Stimulated activated naive CD8-positive, alpha-beta T cell treated with anti-CD3 and anti-CD28 coated beads, Interleukin-15, amount 100 ng/mL, for 72 hours (primary cell): ENCODE data around the gene NDUFS6.
A peak's percentile ranks its signal among the peaks of the same experiment; 100 is the strongest.

Source experiments
- ATAC-seq: fragments of 150-1000 bp; cut with Tn5 transposase; 2 replicates; pipeline ENCODE4 v1.10.0; 2021; ENCODE audit warnings: mild to moderate bottlenecking, moderate library complexity
- DNase-seq, 2 donors: peaks; one replicate each; pipeline ENCODE4 v3.0.0; 2021 to 2022
- H3K27ac Mint-ChIP-seq, 2 donors: one replicate each; pipeline ENCODE4 v1.8.0; 2022; ENCODE audit warnings: mild to moderate bottlenecking in 2 of 2, mixed read lengths in 2 of 2, moderate library complexity in 2 of 2
- H3K27me3 Mint-ChIP-seq: one replicate; pipeline ENCODE4 v1.8.0; 2022; ENCODE audit warnings: mixed read lengths
- H3K4me1 Mint-ChIP-seq: one replicate; pipeline ENCODE4 v1.8.0; 2022; ENCODE audit warnings: mild to moderate bottlenecking, mixed read lengths
- H3K4me3 Mint-ChIP-seq, 2 donors: one replicate each; pipeline ENCODE4 v1.8.0; 2022; ENCODE audit warnings: mild to moderate bottlenecking in 2 of 2, mixed read lengths in 2 of 2, moderate library complexity in 1 of 2
- H3K9me3 Mint-ChIP-seq, 2 donors: one replicate each; pipeline ENCODE4 v1.8.0; 2022; ENCODE audit warnings: mixed read lengths in 2 of 2

NDUFS6 gene

GRCh38 chr5:1823381-1824034 lies 22.3 kb downstream of the NDUFS6 start:
- no peak for DNase-seq
- H3K27ac Mint-ChIP-seq: no peak overlapping the region
- H3K27me3 Mint-ChIP-seq: no peaks in the 10 kb centered on the region
- no peak overlapping the region for H3K4me3 Mint-ChIP-seq
- peaks cover 7% of the 10 kb centered on the region for H3K4me1 Mint-ChIP-seq
- ATAC-seq: no peak
- no peaks in the 10 kb centered on the region for H3K9me3 Mint-ChIP-seq

DNA sequence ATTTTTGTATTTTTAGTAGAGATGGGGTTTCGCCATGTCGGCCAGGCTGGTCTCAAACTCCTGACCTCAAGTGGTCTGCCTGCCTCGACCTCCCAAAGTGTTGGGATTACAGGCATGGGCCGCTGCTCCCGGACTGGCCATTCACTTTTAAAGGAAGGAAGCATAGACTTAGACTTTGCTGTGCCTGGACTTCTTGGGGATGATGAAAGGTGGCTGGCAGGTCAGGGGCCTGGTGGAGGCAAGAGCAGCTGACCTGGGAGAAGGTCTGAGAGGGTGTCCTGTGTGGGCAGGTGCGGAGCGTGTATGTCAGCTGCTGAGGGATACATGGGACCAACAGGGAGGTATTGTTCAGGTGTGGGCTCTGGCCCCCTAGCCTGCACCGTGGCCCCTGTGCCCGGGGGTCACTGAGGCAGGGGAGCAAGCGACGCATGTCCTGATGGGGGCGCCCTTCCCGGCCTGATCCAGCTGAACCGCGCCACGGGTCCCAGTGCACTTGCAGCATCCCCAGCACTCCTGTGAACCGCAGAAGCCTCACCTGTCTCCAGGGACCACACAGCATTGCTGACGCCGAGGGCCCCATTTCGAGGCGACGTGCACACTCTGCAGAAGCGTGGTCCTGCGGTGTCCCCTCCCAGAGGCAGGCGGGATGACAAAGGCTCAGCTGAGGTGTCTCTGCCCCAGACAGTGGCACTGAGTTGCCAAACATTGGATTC lies 23.1 kb downstream of the NDUFS6 start:
- no peaks in the 10 kb centered on the region for H3K27me3 Mint-ChIP-seq
- H3K27ac Mint-ChIP-seq: no peak overlapping the region
- H3K4me3 Mint-ChIP-seq: peak overlapping the region in 1 of 2 donors; percentile 9
- no peak for ATAC-seq
- DNase-seq: no peak
- H3K4me1 Mint-ChIP-seq: peaks cover 7% of the 10 kb centered on the region
- no peaks in the 10 kb centered on the region for H3K9me3 Mint-ChIP-seq

- H3K27ac Mint-ChIP-seq: no peak overlapping the region
- no peaks in the 10 kb centered on the region for H3K27me3 Mint-ChIP-seq
- DNase-seq (no peak), ATAC-seq (no peak)
- H3K4me1 Mint-ChIP-seq: peaks cover 7% of the 10 kb centered on the region
- H3K4me3 Mint-ChIP-seq: no peak overlapping the region
- no peaks in the 10 kb centered on the region for H3K9me3 Mint-ChIP-seq
Observed at GRCh38 chr5:1824903-1825841, 24.0 kb downstream of the NDUFS6 start.

DNA sequence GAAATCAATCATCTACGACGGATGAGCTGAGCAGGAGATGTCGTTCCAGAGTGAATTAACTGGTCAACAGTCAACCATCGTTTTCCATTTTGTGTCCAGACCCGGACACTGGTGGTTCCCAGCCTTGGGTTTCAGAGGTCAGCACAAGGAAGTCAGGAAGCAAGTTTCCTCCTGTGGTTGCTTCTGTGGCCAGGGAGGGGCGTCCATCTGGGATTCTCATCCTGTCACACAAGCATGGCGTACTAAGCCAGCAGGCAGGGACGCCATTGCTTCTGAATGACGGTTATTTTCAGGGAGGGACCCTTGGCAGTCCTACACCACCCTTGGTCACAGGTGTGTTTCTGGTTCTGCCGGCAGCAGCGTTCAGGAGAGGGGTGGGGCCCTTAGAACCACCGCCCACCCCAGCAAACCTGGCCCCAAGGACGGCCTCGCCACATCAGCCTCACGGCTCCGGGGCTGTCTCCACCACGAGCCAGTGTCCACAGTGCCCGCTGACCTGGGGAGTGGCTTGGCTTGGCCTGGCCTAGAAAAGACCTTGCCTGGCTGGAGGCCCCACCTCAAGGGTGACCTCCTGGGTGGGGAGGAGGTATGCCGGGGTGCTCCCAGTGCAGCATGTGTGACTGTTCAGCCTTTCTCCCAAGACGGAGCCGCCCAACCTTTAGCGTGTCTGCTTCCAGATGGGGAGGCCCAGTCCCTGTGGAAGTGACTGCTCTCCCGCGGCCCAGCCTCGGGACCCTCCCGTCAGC lies 25.2 kb downstream of the NDUFS6 start:
- Mint-ChIP-seq H3K27ac (no peak overlapping the region), H3K4me3 (no peak overlapping the region), H3K27me3 (no peaks in the 10 kb centered on the region), H3K9me3 (no peaks in the 10 kb centered on the region), H3K4me1 (peaks cover 7% of the 10 kb centered on the region)
- ATAC-seq (peak; percentile 15), DNase-seq (no peak)

- Mint-ChIP-seq H3K9me3 (no peaks in the 10 kb centered on the region), H3K4me3 (peak overlapping the region in 1 of 2 donors; percentile 39), H3K27ac (peak overlapping the region in 1 of 2 donors; percentile 66), H3K27me3 (peaks cover 7% of the 10 kb centered on the region), H3K4me1 (peaks cover 7% of the 10 kb centered on the region)
- no peak for ATAC-seq
- no peak for DNase-seq
Observed at GRCh38 chr5:1827025-1827885, 26.0 kb downstream of the NDUFS6 start.

- H3K27ac Mint-ChIP-seq: no peak overlapping the region
- ATAC-seq (peak; percentile 31), DNase-seq (no peak)
- H3K4me1 Mint-ChIP-seq: peaks cover 7% of the 10 kb centered on the region
- H3K4me3 Mint-ChIP-seq: peak overlapping the region in 1 of 2 donors; percentile 29
- H3K27me3 Mint-ChIP-seq: peaks cover 12% of the 10 kb centered on the region
- H3K9me3 Mint-ChIP-seq: no peaks in the 10 kb centered on the region
Observed at GRCh38 chr5:1827886-1828397, 26.7 kb downstream of the NDUFS6 start.

- ATAC-seq: no peak
- H3K4me1 Mint-ChIP-seq: peaks cover 7% of the 10 kb centered on the region
- DNase-seq: no peak
- peaks cover 31% of the 10 kb centered on the region for H3K27me3 Mint-ChIP-seq
- no peak overlapping the region for H3K4me3 Mint-ChIP-seq
- peak overlapping the region in 1 of 2 donors; percentile 64 for H3K27ac Mint-ChIP-seq
- no peaks in the 10 kb centered on the region for H3K9me3 Mint-ChIP-seq
Observed at GRCh38 chr5:1830571-1831228, 29.5 kb downstream of the NDUFS6 start.

DNA sequence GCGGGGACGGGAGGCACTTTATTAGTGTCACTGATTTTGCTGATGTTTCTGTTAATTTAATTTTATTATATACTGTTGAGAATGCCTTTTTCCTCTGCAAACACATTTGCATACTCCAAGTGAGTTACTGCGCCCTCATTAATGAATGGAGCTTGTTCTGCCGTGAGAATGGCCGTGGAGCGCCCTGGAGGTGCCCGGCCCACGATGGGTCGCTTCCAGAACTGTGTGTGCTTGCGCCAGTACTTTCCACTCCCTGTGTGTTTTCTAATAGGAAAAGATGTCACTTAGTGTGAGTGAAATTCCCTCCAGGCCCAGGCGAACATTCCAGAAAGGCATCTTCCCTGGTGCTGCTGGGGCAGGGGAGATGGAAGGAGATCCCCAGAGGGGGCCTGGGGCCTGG lies 30.1 kb downstream of the NDUFS6 start:
- no peak overlapping the region for H3K4me3 Mint-ChIP-seq
- no peak for DNase-seq

DNA sequence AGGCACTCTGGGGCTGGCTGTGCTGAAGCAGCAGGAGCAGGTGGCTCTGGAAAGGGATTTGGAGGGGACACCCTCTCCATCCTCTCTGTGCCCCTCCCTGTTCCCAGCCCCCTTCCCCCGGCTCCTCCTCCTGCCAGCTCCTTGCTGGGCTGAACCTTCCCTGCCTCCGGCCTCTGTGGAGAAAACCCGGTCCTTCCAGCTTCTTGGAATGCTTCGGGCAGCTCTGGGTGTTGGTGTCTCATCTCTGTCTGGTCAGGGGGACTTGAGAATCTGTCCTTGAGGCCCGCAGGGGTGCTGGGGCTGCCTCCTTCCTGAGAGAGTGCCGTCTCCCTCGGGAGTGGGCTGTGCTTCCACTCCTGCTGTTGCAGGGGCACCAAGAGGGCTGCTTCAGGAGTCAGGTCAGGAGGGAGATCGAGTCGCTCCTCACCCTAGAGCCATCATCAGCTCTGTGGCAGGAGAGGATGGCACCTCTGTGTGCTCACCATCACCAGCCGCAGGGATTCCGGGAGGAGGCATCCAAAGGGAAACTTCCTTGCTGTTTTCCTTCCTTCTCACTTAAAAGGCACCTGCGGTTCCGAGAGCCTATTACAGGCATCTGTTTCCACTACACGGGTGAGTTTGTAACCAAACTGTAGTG lies 30.6 kb downstream of the NDUFS6 start:
- Mint-ChIP-seq H3K27me3 (peaks cover 42% of the 10 kb centered on the region), H3K4me3 (no peak overlapping the region), H3K27ac (no peak overlapping the region), H3K9me3 (no peaks in the 10 kb centered on the region), H3K4me1 (peaks cover 7% of the 10 kb centered on the region)
- no peak for ATAC-seq
- DNase-seq: no peak

More for the DNA sequence above, 30.1 kb downstream of the NDUFS6 start:
- no peak for ATAC-seq
- Mint-ChIP-seq H3K27me3 (peaks cover 37% of the 10 kb centered on the region), H3K9me3 (no peaks in the 10 kb centered on the region), H3K27ac (peak overlapping the region in 1 of 2 donors; percentile 64), H3K4me1 (peaks cover 7% of the 10 kb centered on the region)

DNA sequence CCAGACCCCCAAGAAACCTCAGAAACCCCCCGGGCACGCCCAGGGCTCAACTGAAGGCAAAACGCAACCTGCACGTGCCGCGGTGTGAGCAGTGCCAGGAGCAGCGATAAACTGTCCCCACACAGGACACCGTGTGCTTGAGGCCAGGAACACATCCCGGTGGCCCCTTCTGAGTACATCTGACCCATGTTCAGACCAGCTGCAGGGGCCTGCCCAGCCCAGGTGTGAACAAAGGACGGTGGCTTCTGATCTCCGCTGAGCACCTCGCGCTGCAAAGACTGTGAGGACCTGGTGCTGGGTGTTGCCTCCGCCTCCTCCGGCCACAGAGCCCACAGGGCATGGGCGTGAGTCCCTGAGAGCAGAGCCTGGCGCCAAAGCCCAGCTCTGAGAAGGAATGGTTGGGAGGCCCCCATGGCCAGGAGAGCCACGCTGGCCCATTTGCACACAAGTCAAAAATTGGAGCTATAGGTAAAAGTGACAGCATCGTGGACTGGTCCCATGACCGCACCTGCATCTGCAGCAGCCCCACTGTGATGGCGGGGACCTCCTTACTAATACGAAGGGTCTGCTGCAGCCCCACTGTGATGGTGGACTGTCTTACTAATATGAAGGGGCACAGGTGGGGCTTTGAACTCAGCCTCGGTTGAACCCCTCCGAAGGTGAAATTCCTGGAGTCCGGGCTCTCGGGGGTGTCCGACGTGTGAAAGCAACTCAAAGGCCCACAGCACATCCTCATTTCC lies 31.5 kb downstream of the NDUFS6 start:
- H3K4me1 Mint-ChIP-seq: peaks cover 2% of the 10 kb centered on the region
- H3K27ac Mint-ChIP-seq: peak overlapping the region in 1 of 2 donors; percentile 79
- H3K9me3 Mint-ChIP-seq: no peaks in the 10 kb centered on the region
- ATAC-seq (no peak), DNase-seq (no peak)
- peaks cover 46% of the 10 kb centered on the region for H3K27me3 Mint-ChIP-seq
- no peak overlapping the region for H3K4me3 Mint-ChIP-seq

- Mint-ChIP-seq H3K4me1 (no peaks in the 10 kb centered on the region), H3K9me3 (no peaks in the 10 kb centered on the region), H3K27me3 (peaks cover 46% of the 10 kb centered on the region), H3K27ac (peak overlapping the region in 1 of 2 donors; percentile 71), H3K4me3 (no peak overlapping the region)
- ATAC-seq (peak; percentile 37), DNase-seq (no peak)
Observed at GRCh38 chr5:1833264-1834021, 32.2 kb downstream of the NDUFS6 start.

- Mint-ChIP-seq H3K9me3 (no peaks in the 10 kb centered on the region), H3K27me3 (peaks cover 50% of the 10 kb centered on the region), H3K27ac (no peak overlapping the region), H3K4me1 (no peaks in the 10 kb centered on the region), H3K4me3 (no peak overlapping the region)
- ATAC-seq (no peak), DNase-seq (no peak)
Observed at GRCh38 chr5:1834022-1834551, 32.9 kb downstream of the NDUFS6 start.
